ENCODE data around the gene CSTB.

DNA sequence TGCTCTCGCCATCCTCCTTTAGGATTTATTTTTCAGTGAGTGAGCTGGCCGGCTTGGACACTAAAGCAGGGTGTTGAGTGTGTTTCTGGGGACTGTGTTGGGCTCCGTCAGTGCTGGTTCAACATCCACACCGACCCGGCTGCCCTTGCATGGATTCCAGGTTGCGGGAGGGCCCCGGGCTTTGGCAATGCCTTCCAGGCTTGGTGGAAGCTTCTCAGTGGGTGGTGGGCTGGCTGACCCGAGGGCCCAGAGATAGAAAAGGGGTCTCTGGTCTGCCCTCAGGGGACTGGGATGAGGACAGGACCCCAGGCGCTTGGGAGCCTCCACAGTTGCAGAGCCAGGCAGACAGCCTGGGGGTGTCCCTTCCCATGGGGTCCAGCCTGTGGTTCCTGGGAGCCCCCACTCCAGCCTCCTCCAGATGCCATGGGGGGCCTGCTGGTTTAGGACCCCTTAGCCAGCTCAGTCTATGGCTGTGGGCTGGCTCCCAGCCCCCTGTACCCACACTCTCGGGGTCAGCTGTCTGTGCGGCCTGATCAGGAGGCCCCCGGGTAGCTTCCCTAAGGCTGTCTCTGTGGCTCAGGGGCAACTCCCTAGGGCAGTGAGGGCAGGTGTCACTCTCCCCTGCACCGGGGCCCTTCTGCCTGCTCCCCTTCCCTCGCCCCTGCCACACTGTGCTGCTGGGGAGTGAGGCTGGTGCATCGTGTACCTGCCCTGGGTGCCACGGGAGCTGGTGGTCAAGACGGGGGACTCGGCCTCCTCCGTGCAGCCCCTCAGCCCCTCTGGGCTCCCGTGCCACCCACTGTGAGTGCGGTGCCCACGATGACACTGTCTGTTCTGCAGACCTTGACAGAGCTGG is 40.6 kb downstream of the CSTB start:
- TF ChIP-seq EP300 (IDR thresholded peaks at IDR 0.05; ENCODE audit: borderline replicate concordance in 1 of 2, low read depth in 2 of 2, low read length in 2 of 2), result no peak
- TF ChIP-seq, protein P1, sequence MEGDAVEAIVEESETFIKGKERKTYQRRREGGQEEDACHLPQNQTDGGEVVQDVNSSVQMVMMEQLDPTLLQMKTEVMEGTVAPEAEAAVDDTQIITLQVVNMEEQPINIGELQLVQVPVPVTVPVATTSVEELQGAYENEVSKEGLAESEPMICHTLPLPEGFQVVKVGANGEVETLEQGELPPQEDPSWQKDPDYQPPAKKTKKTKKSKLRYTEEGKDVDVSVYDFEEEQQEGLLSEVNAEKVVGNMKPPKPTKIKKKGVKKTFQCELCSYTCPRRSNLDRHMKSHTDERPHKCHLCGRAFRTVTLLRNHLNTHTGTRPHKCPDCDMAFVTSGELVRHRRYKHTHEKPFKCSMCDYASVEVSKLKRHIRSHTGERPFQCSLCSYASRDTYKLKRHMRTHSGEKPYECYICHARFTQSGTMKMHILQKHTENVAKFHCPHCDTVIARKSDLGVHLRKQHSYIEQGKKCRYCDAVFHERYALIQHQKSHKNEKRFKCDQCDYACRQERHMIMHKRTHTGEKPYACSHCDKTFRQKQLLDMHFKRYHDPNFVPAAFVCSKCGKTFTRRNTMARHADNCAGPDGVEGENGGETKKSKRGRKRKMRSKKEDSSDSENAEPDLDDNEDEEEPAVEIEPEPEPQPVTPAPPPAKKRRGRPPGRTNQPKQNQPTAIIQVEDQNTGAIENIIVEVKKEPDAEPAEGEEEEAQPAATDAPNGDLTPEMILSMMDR (IDR thresholded peaks at IDR 0.05; ENCODE audit: control extremely low read depth in 1 of 3, insufficient read depth in 1 of 3, low read depth in 1 of 3, low read length in 3 of 3), result no peak
- no peak for TF ChIP-seq NRF1 (IDR thresholded peaks at IDR 0.05; ENCODE audit: low read depth, low read length)
- TF ChIP-seq HDAC2 (IDR thresholded peaks at IDR 0.05; ENCODE audit: borderline replicate concordance in 1 of 2, low read depth in 2 of 2, low read length in 2 of 2), result no peak
- TF ChIP-seq JUND (IDR thresholded peaks at IDR 0.05; ENCODE audit: low read length), result no peak
- no peak for TF ChIP-seq SP1 (IDR thresholded peaks at IDR 0.05; ENCODE audit: low read depth, low read length)
